ENCODE data around the gene CCDC181. TPM values are rescaled to one million over a fixed set of nuclear protein-coding genes. Genes with fewer than 3 reads are reported as not detected.
"Not testable (repeated sequence)": the region's sequence is repeated elsewhere in the genome, so short reads cannot be mapped to it uniquely, and the experiment has no call there.

Gene CCDC181
- total RNA-seq, 2 experiments from 2014 or later = 0.48 to 0.57 TPM

DNA sequence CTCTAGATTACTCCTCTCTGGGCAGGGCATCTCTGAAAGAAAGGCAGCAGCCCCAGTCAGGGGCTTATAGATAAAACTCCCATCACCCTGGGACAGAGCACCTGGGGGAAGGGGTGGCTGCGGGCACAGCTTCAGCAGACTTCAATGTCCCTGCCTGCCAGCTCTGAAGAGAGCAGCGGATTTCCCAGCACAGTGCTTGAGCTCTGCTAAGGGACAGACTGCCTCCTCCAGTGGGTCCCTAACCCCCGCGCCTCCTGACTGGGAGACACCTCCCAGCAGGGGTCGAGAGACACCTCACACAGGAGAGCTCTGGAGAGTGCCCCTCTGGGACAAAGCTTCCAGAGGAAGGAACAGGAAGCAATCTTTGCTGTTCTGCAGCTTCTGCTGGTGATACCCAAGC is 18.9 kb downstream of the CCDC181 start:
- POLR2A ChIA-PET, CTCF ChIA-PET: not testable (repeated sequence)

GRCh38 chr1:169402578-169402977 is 24.7 kb downstream of the CCDC181 start:
- CTCF ChIA-PET, POLR2A ChIA-PET: not testable (repeated sequence)

- ChIA-PET POLR2A (no interaction called here), CTCF (no interaction called here)
These were observed 31.3 kb downstream of the CCDC181 start for GRCh38 chr1:169395955-169396354.

GRCh38 chr1:169392406-169392805 is 34.9 kb downstream of the CCDC181 start:
- CTCF ChIA-PET = no interaction called here

DNA sequence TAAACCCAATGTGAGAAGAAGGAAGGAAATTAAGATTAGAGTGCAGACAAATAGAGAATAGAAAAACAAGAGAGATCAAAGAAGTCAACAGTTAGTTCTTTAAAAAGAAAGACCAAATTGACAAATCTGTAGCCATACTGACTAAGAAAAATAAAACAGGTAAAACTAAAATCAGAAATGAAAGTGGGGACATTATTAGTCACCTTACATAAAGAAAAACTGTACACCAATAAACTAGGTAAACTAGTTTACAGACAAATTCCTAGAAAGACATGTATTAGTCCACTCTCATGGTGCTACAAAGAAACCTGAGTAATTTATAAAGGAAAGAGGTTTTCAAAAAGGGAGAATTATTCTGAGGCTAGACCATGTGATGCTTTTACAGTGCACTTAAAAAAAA is 37.0 kb downstream of the CCDC181 start:
- POLR2A ChIA-PET = interaction anchor here (1.3 kb wide), 1 partner anchor 22 kb away, joined by 4 read pairs; the partner anchor contains the start of genes BLZF1 and NME7
- CTCF ChIA-PET = no interaction called here

More at GRCh38 chr1:169392406-169392805, 34.9 kb downstream of the CCDC181 start:
- POLR2A ChIA-PET = no interaction called here

DNA sequence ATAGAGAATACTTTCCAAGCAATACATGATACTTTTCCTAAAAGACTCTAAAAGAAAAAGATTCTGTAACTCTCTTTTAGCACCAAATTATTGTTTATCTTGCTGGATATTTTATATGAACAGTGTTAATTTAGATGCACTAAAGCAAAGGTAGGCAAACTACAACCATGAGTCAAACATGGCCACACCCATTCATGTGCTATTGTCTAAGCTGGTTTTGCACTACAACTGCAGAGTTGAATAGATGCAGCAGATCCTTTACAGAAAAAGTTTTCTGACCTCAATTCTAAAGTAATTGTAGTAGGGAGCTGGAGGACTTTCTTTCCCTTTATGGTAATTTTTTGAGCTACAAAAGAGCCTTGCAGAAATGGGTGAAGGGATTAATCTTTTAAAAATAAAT is 39.9 kb downstream of the CCDC181 start:
- ChIA-PET POLR2A (no interaction called here), CTCF (no interaction called here)

GRCh38 chr1:169383449-169383848 is 43.8 kb downstream of the CCDC181 start:
- CTCF ChIA-PET = no interaction called here

GRCh38 chr1:169381162-169381561 is 46.1 kb downstream of the CCDC181 start:
- POLR2A ChIA-PET = no interaction called here
- CTCF ChIA-PET = no interaction called here

More at GRCh38 chr1:169383449-169383848, 43.8 kb downstream of the CCDC181 start:
- POLR2A ChIA-PET = no interaction called here

GRCh38 chr1:169371404-169371803 is 55.9 kb downstream of the CCDC181 start:
- POLR2A ChIA-PET = no interaction called here
- CTCF ChIA-PET = no interaction called here

DNA sequence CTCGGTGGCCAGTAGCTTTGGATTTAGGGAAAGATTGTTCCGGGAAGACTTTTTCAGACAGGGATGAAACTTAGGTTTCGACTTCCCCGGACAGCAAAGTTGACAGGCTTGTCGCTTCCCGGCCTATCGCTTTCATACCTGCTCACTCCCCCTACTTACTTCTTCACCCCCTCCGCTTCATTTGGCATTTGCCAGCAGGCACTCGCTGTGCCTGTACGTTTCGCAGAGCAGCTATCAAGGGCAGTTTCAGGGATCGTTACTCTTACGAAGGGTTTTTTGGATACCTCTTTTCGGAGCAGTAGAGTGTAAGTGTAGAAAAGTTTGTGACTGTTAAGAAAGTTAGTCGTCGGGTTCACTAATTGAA is 58.9 kb downstream of the CCDC181 start:
- CTCF ChIA-PET = interaction anchor here (1.0 to 1.3 kb wide), 2 partner anchors 17 to 732 kb away, joined by 3 read pairs; no protein-coding TSS in a partner anchor
- POLR2A ChIA-PET = interaction anchor here (0.7 to 1.1 kb wide), 2 partner anchors 22 to 118 kb away, joined by 3 to 4 read pairs; no protein-coding TSS in a partner anchor

GRCh38 chr1:169367686-169368405 is 59.4 kb downstream of the CCDC181 start, which contains the start of the genes BLZF1 and NME7:
TSS of gene BLZF1 (plus strand) at chr1:169368195. CDS start at chr1:169369523, 1,328 bp downstream.
TSS of gene NME7 (minus strand) at chr1:169367797. CDS start at chr1:169367710, 87 bp downstream.
- ChIA-PET CTCF (interaction anchor here (1.0 to 1.5 kb wide), 3 partner anchors 17 to 1025 kb away, joined by 3 read pairs; no protein-coding TSS in a partner anchor), POLR2A (interaction anchor here (0.5 to 1.1 kb wide), 2 partner anchors 23 to 169 kb away, joined by 3 to 4 read pairs; no protein-coding TSS in a partner anchor)

DNA sequence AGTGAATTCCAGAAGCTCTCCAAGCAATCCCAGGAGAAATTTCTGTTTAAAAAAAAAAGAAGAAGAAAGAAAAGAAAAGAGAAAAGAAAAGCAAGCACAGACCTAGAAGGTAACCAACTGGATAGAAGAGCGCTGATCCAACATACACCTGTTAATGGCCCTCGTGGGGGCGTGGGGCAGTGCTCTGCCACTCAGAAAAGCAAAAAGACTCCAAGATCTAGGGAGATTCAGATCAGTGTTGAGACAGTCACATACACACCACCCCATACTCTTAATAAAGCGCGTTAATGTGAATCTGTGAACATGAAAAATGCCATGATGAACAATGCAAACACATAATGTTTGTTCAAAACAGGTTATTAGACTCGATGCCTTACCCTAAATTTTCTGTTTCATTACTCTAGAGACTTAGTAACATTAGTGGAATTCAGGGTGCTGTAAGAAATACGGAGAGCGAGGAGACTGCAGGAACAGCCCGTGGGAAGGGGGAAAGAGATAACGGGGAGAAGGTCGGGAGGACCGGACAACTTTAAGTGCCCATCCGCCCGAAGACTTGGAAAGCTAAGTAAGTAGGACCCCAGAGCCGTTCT is 60.1 kb downstream of the CCDC181 start:
- ChIA-PET POLR2A (interaction anchor here (1.1 kb wide), 1 partner anchor 23 kb away, joined by 4 read pairs; no protein-coding TSS in a partner anchor), CTCF (interaction anchor here (1.5 kb wide), 1 partner anchor 1024 kb away, joined by 3 read pairs; no protein-coding TSS in a partner anchor)

DNA sequence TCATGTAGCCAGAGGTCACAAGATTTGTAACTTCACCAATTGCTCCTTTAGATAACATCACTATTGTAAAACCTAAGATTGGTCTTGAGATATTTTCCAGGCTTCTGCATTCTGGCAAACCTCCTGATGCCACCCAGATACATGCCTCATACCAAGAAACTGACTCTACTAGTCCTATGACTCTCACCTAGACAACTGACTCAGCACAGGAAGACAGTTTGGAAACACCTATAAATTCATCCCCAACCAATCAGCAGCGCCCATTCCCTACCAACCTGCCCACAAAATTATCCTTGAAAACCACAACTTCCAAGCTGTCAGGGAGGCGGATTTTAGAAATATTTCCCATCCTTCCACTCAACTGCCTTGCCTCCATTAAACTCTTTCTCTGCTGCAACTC is 62.3 kb downstream of the CCDC181 start:
- POLR2A ChIA-PET = interaction anchor here (0.6 kb wide), 1 partner anchor 21 kb away, joined by 3 read pairs; no protein-coding TSS in a partner anchor

DNA sequence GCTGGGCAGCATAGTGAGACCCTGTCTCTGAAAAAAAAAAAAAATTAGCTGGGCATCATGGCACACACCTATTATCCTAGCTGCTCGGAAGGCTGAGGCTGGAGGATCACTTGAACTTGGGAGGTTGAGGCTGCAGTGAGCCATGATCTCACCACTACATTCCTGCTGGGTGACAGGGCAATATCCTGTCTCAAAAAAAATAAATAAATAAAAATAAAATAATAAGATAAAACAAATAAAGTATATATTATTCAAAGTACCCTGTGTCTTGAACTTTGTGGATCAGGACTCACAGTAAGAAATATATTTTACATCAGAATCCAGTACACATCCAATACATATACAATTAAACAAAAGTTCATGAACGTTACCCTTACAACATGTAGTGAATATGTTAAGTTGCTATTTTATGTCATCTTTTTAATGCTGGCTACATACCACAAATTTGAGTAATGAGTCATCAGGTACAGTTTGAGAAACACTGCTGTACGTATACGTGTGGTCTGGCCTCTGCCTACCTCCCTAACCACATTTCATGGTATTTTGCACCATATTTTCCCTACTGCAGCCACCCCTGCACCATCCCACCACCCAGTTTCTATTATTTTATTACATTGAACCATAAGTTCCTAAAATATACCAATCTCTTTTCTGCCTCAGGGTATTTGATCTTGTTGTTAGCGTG is 64.1 kb downstream of the CCDC181 start:
- CTCF ChIA-PET = no interaction called here
- POLR2A ChIA-PET = interaction anchor here (0.6 kb wide), 1 partner anchor 1111 kb away, joined by 3 read pairs; no protein-coding TSS in a partner anchor

More for the DNA sequence above, 62.3 kb downstream of the CCDC181 start:
- CTCF ChIA-PET = no interaction called here

DNA sequence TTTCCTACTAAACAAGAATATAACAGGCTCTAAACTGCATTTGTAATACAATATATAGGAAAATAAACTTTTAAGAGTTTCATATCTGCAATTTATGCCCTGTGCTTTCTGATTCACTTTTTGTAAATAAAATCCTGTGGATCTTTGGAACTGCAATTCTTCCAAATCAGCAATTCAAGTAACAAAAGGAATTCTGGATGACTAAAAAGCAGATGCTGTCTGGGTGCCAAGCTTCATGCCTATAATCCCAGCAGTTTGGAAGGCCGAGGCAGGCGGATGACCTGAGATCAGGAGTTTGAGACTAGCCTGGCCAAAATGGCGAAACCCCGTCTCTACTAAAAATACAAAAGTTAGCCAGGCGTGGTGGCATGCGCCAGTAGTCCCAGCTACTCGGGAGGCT is 66.0 kb downstream of the CCDC181 start:
- POLR2A ChIA-PET = no interaction called here
- CTCF ChIA-PET = no interaction called here

GRCh38 chr1:169360415-169360814 is 66.9 kb downstream of the CCDC181 start:
- CTCF ChIA-PET = no interaction called here
- POLR2A ChIA-PET = no interaction called here

DNA sequence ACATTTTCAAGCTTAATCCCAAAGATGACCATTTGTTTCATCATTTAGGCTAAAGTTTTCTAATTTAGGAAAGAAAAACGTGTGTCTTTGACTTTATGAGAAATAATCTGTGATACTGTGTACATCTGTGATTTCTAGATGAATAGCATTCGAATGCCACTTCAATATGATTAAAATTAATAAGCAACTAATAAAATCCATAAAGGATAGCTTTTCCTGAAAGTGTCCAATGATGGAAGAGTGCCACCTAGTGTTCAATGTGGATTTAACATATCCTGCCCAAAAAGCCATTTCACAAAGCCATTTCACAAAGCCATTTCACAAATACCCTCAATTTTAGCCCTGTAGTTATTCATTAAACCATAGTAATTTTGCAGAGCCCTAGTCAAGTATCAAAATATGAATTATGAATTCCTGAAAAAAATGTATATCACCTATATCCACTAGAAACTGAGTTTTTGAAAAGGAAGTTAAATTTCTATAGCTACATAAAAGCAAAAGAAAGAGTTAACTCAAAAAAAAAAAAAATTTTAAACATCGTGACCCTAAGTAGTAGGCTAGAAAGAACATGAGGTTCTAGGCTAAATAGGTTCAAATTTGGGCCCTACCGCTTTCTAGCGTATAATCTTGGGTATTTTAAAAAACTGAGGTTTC is 78.8 kb downstream of the CCDC181 start:
- POLR2A ChIA-PET = interaction anchor here (0.6 kb wide), 3 partner anchors 329 to 745 kb away, joined by 3 to 7 read pairs (median 3); no protein-coding TSS in a partner anchor

GRCh38 chr1:169347688-169348382 is 79.4 kb downstream of the CCDC181 start:
- CTCF ChIA-PET = interaction anchor here (1.3 to 2.5 kb wide), 3 partner anchors 9 to 744 kb away, joined by 3 to 7 read pairs (median 3); no protein-coding TSS in a partner anchor
- POLR2A ChIA-PET = interaction anchor here (0.6 kb wide), 3 partner anchors 329 to 744 kb away, joined by 3 to 7 read pairs (median 3); no protein-coding TSS in a partner anchor

More for the DNA sequence above, 78.8 kb downstream of the CCDC181 start:
- CTCF ChIA-PET = interaction anchor here (0.7 to 2.5 kb wide), 5 partner anchors 9 to 745 kb away, joined by 3 to 7 read pairs (median 3); no protein-coding TSS in a partner anchor

Data from activated CD8-positive, alpha-beta memory T cell treated with anti-CD3 and anti-CD28 coated beads for 36 hours (primary cell).